Progenitor cell of endocrine pancreas (in vitro differentiated cells): ENCODE measurements around the gene TMEM145. TPM values are rescaled to one million over a fixed set of nuclear protein-coding genes. Genes with fewer than 3 reads are reported as not detected.

Experiments
- DNase-seq: peaks from one replicate; pipeline ENCODE4 v3.0.0; 2021; ENCODE audit warnings: low spot score; ENCODE audit not compliant: unreplicated experiment
- H3K27ac Mint-ChIP-seq: 2 replicates; pipeline ENCODE4 v1.8.0; 2021; ENCODE audit warnings: mild to moderate bottlenecking, moderate library complexity, mixed read lengths
- H3K27me3 Mint-ChIP-seq: 2 replicates; pipeline ENCODE4 v1.8.0; 2021; ENCODE audit warnings: mixed read lengths
- H3K36me3 Mint-ChIP-seq: 2 replicates; pipeline ENCODE4 v1.8.0; 2022; ENCODE audit warnings: mixed read lengths; ENCODE audit not compliant: insufficient read depth
- H3K4me1 Mint-ChIP-seq: 2 replicates; pipeline ENCODE4 v1.8.0; 2021; ENCODE audit warnings: low read depth, mixed read lengths
- H3K4me3 Mint-ChIP-seq: 2 replicates; pipeline ENCODE4 v1.8.0; 2021; ENCODE audit warnings: low read depth, mild to moderate bottlenecking, moderate library complexity, mixed read lengths
- H3K9me3 Mint-ChIP-seq: 2 replicates; pipeline ENCODE4 v1.8.0; 2021; ENCODE audit warnings: low read depth, mixed read lengths
- CTCF ChIP-seq: fragments of 200-600 bp; sonication (generic); IDR thresholded peaks from one replicate; pipeline ENCODE4 v1.5.0; 2021; ENCODE audit warnings: antibody characterized with exemption, mild to moderate bottlenecking; ENCODE audit not compliant: unreplicated experiment
- total RNA-seq: library from RNA; stranded (reverse); gene quantifications from 2 replicates; pipeline ENCODE4 v1.2.1, GENCODE V29; 2021

TMEM145 gene
- total RNA-seq, 1 donor from 2014 or later = 1.9 TPM

GRCh38 chr19:42323852-42324654, 10.9 kb downstream of the TMEM145 start:
- no peak for TF ChIP-seq CTCF
- peaks cover 41% of the 10 kb centered on the region for H3K27me3 Mint-ChIP-seq
- H3K36me3 Mint-ChIP-seq = no peaks in the 10 kb centered on the region
- DNase-seq = no peak
- H3K4me1 Mint-ChIP-seq = peaks cover 17% of the 10 kb centered on the region
- H3K27ac Mint-ChIP-seq = no peak overlapping the region
- H3K4me3 Mint-ChIP-seq = no peak overlapping the region
- H3K9me3 Mint-ChIP-seq = no peaks in the 10 kb centered on the region

GRCh38 chr19:42324655-42325307, 11.7 kb downstream of the TMEM145 start:
- no peaks in the 10 kb centered on the region for H3K9me3 Mint-ChIP-seq
- H3K4me3 Mint-ChIP-seq = peak overlapping the region; percentile 83
- H3K36me3 Mint-ChIP-seq = no peaks in the 10 kb centered on the region
- no peak for DNase-seq
- H3K27me3 Mint-ChIP-seq = peaks cover 41% of the 10 kb centered on the region
- TF ChIP-seq CTCF = peak; percentile 95
- H3K4me1 Mint-ChIP-seq = peaks cover 17% of the 10 kb centered on the region
- peak overlapping the region; percentile 91 for H3K27ac Mint-ChIP-seq

- Mint-ChIP-seq H3K4me1 (peaks cover 17% of the 10 kb centered on the region), H3K4me3 (peak within 1 kb of the TSS; percentile 83), H3K27me3 (peaks cover 37% of the 10 kb centered on the region), H3K36me3 (no peaks in the 10 kb centered on the region), H3K9me3 (no peaks in the 10 kb centered on the region), H3K27ac (peak within 1 kb of the TSS; percentile 91)
- DNase-seq = peak; percentile 95
- TF ChIP-seq CTCF = no peak
These were observed 12.3 kb downstream of the TMEM145 start, which contains the start of gene MEGF8 for GRCh38 chr19:42325308-42325895. MEGF8 (plus strand) TSS chr19:42325635; CDS start chr19:42326244, 609 bp downstream.

GRCh38 chr19:42325896-42326771, 13.0 kb downstream of the TMEM145 start:
- Mint-ChIP-seq H3K4me3 (peak overlapping the region; percentile 83), H3K27ac (peak overlapping the region; percentile 71), H3K9me3 (no peaks in the 10 kb centered on the region), H3K4me1 (peaks cover 17% of the 10 kb centered on the region), H3K27me3 (peaks cover 29% of the 10 kb centered on the region), H3K36me3 (no peaks in the 10 kb centered on the region)
- DNase-seq = no peak
- TF ChIP-seq CTCF = peak; percentile 44
